Inferior parietal cortex (tissue), 1 donor: ENCODE data around the gene MADCAM1.
"Not testable (repeated sequence)": the region's sequence is repeated elsewhere in the genome, so short reads cannot be mapped to it uniquely, and the experiment has no call there.

ENCODE experiments used
- DNase-seq: peaks from one replicate; pipeline ENCODE4 v3.0.0-alpha.2; 2016; ENCODE audit errors: extremely low spot score

Gene MADCAM1

DNA sequence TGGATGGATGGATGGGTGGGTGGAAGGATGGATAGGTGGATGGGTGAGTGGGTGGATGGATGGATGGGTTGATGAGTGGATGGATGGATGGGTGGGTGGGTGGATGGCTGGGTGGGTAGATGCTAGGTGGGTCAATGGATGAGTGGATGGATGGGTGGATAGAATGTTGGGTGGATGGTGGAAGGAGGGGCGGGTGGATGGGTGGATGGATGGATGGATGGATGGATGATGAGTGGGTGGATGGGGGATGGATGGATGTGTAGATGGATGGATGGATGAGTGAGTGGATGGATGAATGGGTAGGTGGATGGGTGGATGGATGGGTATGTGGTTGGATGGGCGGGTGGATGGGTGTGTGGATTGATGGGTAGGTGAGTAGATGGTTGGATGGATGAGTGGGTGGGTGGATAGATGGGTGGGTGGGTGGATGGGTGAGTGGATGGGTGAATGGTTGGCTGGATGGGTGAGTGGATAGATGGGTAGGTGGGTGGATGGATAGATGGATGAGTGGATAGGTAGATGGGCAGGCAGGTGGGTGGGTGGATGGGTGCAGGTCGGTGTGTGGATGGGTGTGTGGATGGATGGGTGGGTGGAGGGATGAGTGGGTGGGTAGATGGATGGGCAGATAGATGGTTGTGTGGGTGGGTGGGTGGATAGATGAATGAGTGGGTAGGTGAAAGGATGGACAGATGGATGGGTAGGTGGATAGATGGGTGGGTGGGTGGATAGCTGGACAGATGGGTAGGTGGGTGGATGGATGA, 31.1 kb upstream of the MADCAM1 start:
- DNase-seq, result no peak

GRCh38 chr19:467554-467953, 28.7 kb upstream of the MADCAM1 start:
- DNase-seq, result no peak

GRCh38 chr19:468587-469256, 27.6 kb upstream of the MADCAM1 start:
- DNase-seq, result no peak

DNA sequence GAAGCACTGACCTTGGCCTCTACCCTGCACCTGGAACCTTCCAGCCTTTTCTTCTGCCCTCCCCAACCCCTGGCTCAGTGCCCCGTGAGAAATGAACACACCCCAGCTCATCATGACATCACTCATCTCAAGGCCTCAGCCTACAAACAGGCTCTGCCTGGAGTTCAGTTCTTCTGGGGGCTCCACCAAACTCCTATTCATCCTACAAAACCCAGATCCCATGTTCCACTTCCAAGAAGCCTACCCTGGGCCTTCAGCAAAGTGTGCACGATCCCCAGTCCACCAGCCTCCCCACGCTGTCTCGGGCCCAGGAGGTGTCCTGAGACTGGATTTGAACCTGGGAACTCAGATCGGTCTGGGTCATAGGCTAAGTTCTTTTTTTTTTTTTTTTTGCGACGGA, 26.5 kb upstream of the MADCAM1 start:
- no peak for DNase-seq

DNA sequence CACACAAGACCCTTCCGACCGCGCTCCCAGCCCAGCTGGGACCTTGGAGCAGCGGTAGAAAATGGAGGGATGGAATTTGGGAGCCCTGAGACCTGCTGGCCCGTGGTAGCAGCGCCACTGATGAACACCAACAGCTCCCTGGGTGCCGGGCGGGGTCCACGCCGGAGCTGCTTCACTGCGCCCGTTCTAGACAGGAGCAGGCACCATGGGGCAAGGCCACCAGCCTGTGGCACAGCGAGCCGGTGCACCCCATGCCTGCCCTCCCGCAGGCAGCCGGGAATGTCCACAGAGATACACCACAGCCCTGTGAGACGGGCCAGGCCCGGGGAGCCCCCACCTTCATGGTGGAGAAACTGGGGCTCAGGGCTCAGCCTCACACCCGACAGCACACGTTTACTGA, 25.6 kb upstream of the MADCAM1 start:
- no peak for DNase-seq

- no peak for DNase-seq
Measured at GRCh38 chr19:472005-472858, 24.1 kb upstream of the MADCAM1 start.

GRCh38 chr19:474126-475078, 21.9 kb upstream of the MADCAM1 start:
- DNase-seq, result no peak

DNA sequence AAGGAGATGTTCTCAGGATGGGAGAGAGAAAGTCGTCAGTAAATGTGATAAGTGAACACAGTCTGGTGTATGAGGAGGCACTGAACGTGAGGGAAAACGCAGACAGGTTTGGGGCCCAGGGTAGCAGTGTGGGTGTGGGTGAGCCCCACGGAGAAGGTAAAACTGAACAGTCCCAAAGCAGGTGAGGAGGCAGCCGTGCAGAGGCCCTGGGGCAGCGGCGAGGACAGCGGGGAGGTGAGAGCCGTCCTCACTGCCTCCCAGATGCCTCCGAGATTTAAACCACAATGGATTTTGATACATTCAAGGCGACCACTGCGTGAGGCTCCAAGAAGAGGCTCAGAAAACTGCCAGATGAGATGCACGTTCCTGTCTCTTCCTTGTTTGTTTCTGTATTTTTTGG, 20.9 kb upstream of the MADCAM1 start:
- DNase-seq, result no peak

DNA sequence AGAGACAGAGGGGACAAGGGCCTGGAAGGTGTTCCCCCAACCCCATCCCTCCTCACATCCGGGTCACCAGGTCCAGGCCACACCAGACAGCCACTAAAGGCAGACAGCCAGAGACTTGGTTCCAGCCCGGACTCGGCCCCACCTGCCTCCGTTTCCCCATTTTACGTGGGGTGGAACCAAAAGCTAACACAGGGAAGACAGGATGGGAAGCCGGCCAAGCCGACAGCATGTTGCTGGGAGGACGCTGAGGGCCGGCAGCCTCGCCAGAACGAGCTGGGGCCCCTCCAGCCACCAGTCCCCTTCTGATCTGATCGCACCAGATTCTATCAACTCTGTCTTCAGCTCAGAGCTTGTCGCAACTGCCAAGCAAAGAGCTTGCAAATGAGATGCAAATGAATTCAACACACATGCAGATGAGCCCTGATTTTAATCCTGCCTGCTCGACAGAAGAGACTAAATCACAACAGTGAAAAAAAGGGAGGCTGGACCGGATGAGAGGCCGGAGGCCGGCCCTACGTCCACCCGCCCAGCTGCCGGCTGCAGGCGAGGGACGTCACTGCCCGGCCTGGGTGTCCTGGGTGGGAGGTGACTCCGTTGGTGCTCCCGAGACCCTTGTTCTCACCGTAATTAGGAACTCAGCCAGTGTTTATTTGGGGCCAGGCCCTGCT, 17.9 kb upstream of the MADCAM1 start:
- DNase-seq, result peak; percentile 20

DNA sequence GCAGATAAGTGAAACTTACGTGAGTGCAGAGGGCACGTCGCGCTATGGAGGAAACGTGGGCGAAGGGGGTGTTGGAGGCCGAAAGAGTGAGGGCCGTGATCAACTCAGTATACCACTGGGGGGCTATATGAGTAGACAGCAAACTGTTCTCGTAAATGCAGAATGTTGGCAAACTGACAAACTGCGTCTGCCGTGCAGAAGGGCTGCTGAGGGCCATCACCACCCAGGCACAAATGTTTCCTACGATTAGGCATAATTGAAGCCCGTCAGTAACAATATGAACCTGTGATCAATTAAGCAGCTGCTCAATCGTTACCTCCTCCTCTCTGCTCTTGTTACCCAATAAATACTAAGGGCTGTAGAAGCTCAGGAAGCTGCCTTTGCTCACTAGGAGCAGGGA, 17.3 kb upstream of the MADCAM1 start:
- DNase-seq, result no peak

DNA sequence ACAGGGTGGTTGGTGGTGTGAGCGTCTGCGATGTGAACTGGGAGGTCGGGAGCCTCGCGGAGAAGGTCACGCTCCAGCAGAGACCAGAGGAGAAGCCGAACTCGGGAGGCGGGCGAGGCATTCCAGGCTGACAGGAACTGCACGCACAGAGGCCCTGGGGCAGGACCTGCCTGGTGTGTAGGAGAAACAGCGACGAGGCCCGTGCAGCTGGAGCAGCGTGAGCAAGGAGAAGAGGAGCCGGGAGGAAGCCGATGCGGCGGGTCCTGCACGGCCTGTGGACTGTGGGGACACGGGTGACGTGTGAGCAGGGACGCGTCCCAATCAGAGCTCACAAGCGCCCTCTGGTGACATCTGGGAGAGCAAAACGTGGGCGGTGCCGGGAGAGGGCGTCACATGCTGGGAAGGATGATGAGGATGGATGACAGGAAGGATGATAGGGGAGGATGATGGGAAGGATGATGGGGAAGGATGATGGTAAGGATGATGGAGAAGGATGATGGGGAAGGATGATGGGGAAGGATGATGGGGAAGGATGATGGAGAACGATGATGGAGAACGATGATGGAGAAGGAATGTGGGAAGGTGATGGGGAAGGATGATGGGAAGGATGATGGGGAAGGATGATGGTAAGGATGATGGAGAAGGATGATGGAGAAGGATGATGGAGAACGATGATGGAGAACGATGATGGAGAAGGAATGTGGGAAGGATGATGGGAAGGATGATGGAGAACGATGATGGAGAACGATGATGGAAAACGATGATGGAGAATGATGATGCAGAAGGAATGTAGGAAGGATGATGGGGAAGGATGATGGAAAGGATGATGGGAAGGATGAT, 16.1 kb upstream of the MADCAM1 start:
- DNase-seq, result peak; percentile 76

GRCh38 chr19:481100-481499, 15.2 kb upstream of the MADCAM1 start:
- DNase-seq, result not testable (repeated sequence)

- no peak for DNase-seq
Measured at GRCh38 chr19:482186-483041, 13.9 kb upstream of the MADCAM1 start.

GRCh38 chr19:483332-484072, 12.8 kb upstream of the MADCAM1 start:
- DNase-seq, result no peak

DNA sequence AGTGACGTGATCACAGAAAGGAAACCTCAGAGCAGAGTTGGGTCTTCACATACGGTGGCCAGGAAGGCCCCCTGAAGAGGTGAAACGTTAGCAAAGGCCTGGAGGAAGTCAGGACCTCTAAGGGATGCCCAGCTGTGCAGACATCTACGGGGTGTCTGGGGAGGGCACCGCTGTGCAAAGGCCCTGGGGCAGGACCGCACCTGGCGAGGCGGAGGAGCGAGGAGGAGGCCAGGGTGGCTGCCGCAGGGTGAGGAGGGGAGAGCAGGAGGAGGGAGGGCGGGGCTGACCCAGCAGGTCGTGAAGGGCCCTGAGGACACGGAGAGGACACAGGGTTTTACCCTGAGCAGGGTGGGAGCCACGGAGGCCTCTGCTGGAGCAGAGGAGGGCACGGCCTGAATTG, 11.8 kb upstream of the MADCAM1 start:
- DNase-seq, result no peak

DNA sequence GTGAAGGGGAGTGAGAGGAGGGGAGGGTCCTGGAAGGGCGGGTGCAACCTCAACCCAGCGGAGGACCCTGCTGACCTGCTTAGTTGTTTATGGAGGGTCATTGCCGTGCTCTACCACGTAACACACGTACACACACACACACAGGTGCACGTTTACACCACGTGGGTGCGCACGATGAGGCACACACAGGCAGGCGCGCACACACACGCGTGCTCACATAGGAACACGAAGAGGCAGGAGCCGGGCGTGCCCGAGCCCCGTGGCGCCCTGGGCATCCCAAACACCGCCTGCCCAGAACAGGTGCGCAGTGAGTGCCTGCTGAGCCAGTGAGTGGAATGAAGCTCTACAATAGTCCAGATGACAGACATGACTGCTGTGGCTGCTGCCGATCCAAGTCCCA, 11.2 kb upstream of the MADCAM1 start:
- DNase-seq, result no peak

GRCh38 chr19:485583-486236, 10.6 kb upstream of the MADCAM1 start:
- DNase-seq, result peak; percentile 68
